ENCODE measurements around the gene SH3PXD2A. TPM values are rescaled to one million over a fixed set of nuclear protein-coding genes. Genes with fewer than 3 reads are reported as not detected.

Gene SH3PXD2A
- total RNA-seq, 1 experiment from 2014 or later, result 4.5 TPM

GRCh38 chr10:103847346-103847745, 8.0 kb downstream of the SH3PXD2A start:
- Mint-ChIP-seq H3K27ac (no peak overlapping the region), H3K36me3 (ENCODE audit: insufficient read depth in 1 of 3, low read depth in 3 of 3) (no peaks in the 10 kb centered on the region), H3K27me3 (ENCODE audit: low read depth) (peaks cover 7% of the 10 kb centered on the region), H3K9me3 (no peaks in the 10 kb centered on the region), H3K4me3 (no peak overlapping the region), H3K4me1 (peaks cover 21 to 23% of the 10 kb centered on the region in 2 experiments)
- Histone ChIP-seq H3K79me1 (ENCODE audit: insufficient read depth, low read depth, low read length, poor library complexity, severe bottlenecking) (no peaks in the 10 kb centered on the region), H3K79me2 (ENCODE audit: insufficient read depth, low read length) (no peaks in the 10 kb centered on the region), H2BK5ac (ENCODE audit: insufficient read length, low read length) (no peak overlapping the region), H3K9me3 (ENCODE audit: control insufficient read depth, low read depth, low read length) (no peaks in the 10 kb centered on the region), H3K4me1 (ENCODE audit: insufficient read depth, low read length) (no peaks in the 10 kb centered on the region), H3K4ac (ENCODE audit: low read depth, low read length) (no peak overlapping the region), H2BK20ac (ENCODE audit: low read depth, low read length, poor library complexity, severe bottlenecking) (no peak overlapping the region), H4K8ac (replicated peaks; ENCODE audit: insufficient read length, low read depth, low read length) (no peak overlapping the region), H3K56ac (ENCODE audit: insufficient read length, low read depth, low read length) (no peak overlapping the region), H2BK15ac (ENCODE audit: low read depth, low read length) (no peak overlapping the region), H3K23me2 (ENCODE audit: insufficient read length, low read depth, low read length, poor library complexity, severe bottlenecking) (no peaks in the 10 kb centered on the region), H4K91ac (ENCODE audit: insufficient read length, low read depth, low read length) (no peak overlapping the region), H2BK120ac (ENCODE audit: low read depth, low read length, poor library complexity, severe bottlenecking) (no peak overlapping the region), H2AFZ (ENCODE audit: low read length) (no peak overlapping the region), H3K4me2 (ENCODE audit: insufficient read depth, insufficient read length, low read length) (no peak overlapping the region), H3K18ac (ENCODE audit: insufficient read length, low read depth, low read length) (no peak overlapping the region), H2BK12ac (ENCODE audit: insufficient read length, low read depth, low read length) (no peak overlapping the region), H3K14ac (ENCODE audit: insufficient read depth, low read length) (no peak overlapping the region), H2AK5ac (ENCODE audit: insufficient read length, low read length) (no peak overlapping the region), H4K5ac (ENCODE audit: insufficient read length, low read depth, low read length) (no peak overlapping the region), H3T11ph (ENCODE audit: low read length) (no peak overlapping the region), H4K20me1 (ENCODE audit: control insufficient read depth, insufficient read depth, insufficient read length) (no peaks in the 10 kb centered on the region), H3K27me3 (ENCODE audit: insufficient read depth, low read length) (no peaks in the 10 kb centered on the region), H3K27ac (ENCODE audit: insufficient read length, low read depth, low read length) (no peak overlapping the region), H3K9ac (ENCODE audit: extremely low read depth, insufficient read length, low read length) (no peak overlapping the region), H3K23ac (ENCODE audit: insufficient read length, low read depth, low read length) (no peak overlapping the region)
- no peak for TF ChIP-seq CTCF (conservative IDR thresholded peaks at IDR 0.05)
- WGBS (ENCODE audit: extremely low coverage, insufficient read length, low lambda C conversion rate), result no CpG with 5 or more reads among the region's 7 CpGs
- no peak for DNase-seq

Measured in H9 (cell line).